Naive thymus-derived CD4-positive, alpha-beta T cell (primary cell): ENCODE measurements around the gene KLHL8. TPM values are rescaled to one million over a fixed set of nuclear protein-coding genes. Genes with fewer than 3 reads are reported as not detected.
"Not testable (repeated sequence)": the region's sequence is repeated elsewhere in the genome, so short reads cannot be mapped to it uniquely, and the experiment has no call there.

Experiments used
- ATAC-seq: fragments of 150-1000 bp; cut with Tn5 transposase; 2 replicates; pipeline ENCODE4 v1.10.0; 2021; ENCODE audit warnings: mild to moderate bottlenecking, moderate library complexity
- CTCF ChIA-PET: fragments of 350-600 bp; sonication (Branson Sonifier 250); formaldehyde crosslinking; loops from one replicate; lab custom pipeline; 2021; ENCODE audit warnings: antibody characterized with exemption; lab: Charles Lee
- POLR2A ChIA-PET: fragments of 350-600 bp; sonication (Branson Sonifier 250); formaldehyde crosslinking; loops from one replicate; lab custom pipeline; 2021; ENCODE audit warnings: antibody characterized with exemption, inconsistent platforms; lab: Charles Lee
- DNase-seq, 9 donors: peaks; one replicate each; pipeline versions ENCODE4 v3.0.0 to v3.0.0-alpha.2; 2020 to 2022; ENCODE audit warnings: mixed read lengths in 1 of 9
- H3K27ac ChIP-seq: one replicate; pipeline ENCODE4 v1.7.0; 2013; ENCODE audit warnings: mild to moderate bottlenecking, low read depth, low read length, moderate library complexity
- H3K27me3 ChIP-seq, 2 donors: one replicate each; pipeline ENCODE4 v1.7.0; 2013; ENCODE audit warnings: low read length in 2 of 2, mild to moderate bottlenecking in 2 of 2, moderate library complexity in 2 of 2; ENCODE audit not compliant: control insufficient read depth in 2 of 2, insufficient read depth in 2 of 2
- H3K36me3 ChIP-seq, 3 experiments: 1 replicate in 2 of 3; 2 replicates in 1 of 3; pipeline ENCODE4 v1.7.0; 2013; ENCODE audit warnings: low read length in 3 of 3, mild to moderate bottlenecking in 3 of 3, moderate library complexity in 1 of 3; ENCODE audit not compliant: insufficient read depth in 3 of 3, control insufficient read depth in 2 of 3
- H3K4me1 ChIP-seq, 2 donors: one replicate each; pipeline ENCODE4 v1.7.0; 2013; ENCODE audit warnings: low read length in 2 of 2, mild to moderate bottlenecking in 2 of 2, moderate library complexity in 1 of 2; ENCODE audit not compliant: control insufficient read depth in 2 of 2, insufficient read depth in 2 of 2
- H3K4me3 ChIP-seq: 2 replicates; pipeline ENCODE4 v1.7.0; 2013; ENCODE audit warnings: mild to moderate bottlenecking, low read length
- H3K9me3 ChIP-seq, 3 experiments: 1 replicate in 2 of 3; 2 replicates in 1 of 3; pipeline ENCODE4 v1.7.0; 2013; ENCODE audit warnings: low read length in 3 of 3; ENCODE audit not compliant: control insufficient read depth in 2 of 3
- H3K27ac Mint-ChIP-seq, 9 donors: one replicate each; pipeline ENCODE4 v1.8.0; 2020 to 2022; ENCODE audit warnings: mixed read lengths in 9 of 9, mild to moderate bottlenecking in 8 of 9, moderate library complexity in 5 of 9, inconsistent platforms in 2 of 9
- H3K27me3 Mint-ChIP-seq, 5 donors: one replicate each; pipeline ENCODE4 v1.8.0; 2021 to 2022; ENCODE audit warnings: mixed read lengths in 5 of 5, mild to moderate bottlenecking in 1 of 5
- H3K36me3 Mint-ChIP-seq, 5 donors: one replicate each; pipeline ENCODE4 v1.8.0; 2020 to 2022; ENCODE audit warnings: mixed read lengths in 5 of 5, mild to moderate bottlenecking in 3 of 5, inconsistent platforms in 1 of 5
- H3K4me1 Mint-ChIP-seq, 7 donors: one replicate each; pipeline ENCODE4 v1.8.0; 2020 to 2022; ENCODE audit warnings: mixed read lengths in 7 of 7, mild to moderate bottlenecking in 3 of 7, inconsistent platforms in 1 of 7
- H3K4me3 Mint-ChIP-seq, 10 donors: one replicate each; pipeline ENCODE4 v1.8.0; 2020 to 2022; ENCODE audit warnings: mild to moderate bottlenecking in 10 of 10, mixed read lengths in 10 of 10, moderate library complexity in 6 of 10, inconsistent platforms in 2 of 10
- H3K9me3 Mint-ChIP-seq, 11 donors: one replicate each; pipeline ENCODE4 v1.8.0; 2020 to 2022; ENCODE audit warnings: mixed read lengths in 11 of 11, mild to moderate bottlenecking in 4 of 11, inconsistent platforms in 1 of 11, moderate library complexity in 1 of 11
- intact Hi-C, 2 donors: fragments of 100-400 bp; cut with micrococcal nuclease; formaldehyde crosslinking; loops; one replicate each; pipeline ENCODE4 v1.15.1; 2023
- polyA plus RNA-seq, 2 donors: library from polyadenylated mRNA; unstranded; fragments of 300-500 nt; fragmentation: Illumina TruSeq; gene quantifications; one replicate each; pipeline ENCODE4 v1.2.3, GENCODE V29; 2021
- total RNA-seq, 6 experiments: library from RNA in 5 of 6; stranded (reverse) in 5 of 6; gene quantifications; 1 replicate in 5 of 6; 2 replicates in 1 of 6; pipeline ENCODE4 v1.2.3 and lab custom pipeline; 2021 to 2026

Gene KLHL8
- total and polyA plus RNA-seq, 7 experiments from 2014 or later = 9.7 to 15.7 (median 11.5) TPM

GRCh38 chr4:87153078-87153870, 67.1 kb downstream of the KLHL8 start:
- peaks cover 0 to 4% (median 0%) of the 10 kb centered on the region in 7 donors for H3K4me1 Mint-ChIP-seq
- H3K4me3 Mint-ChIP-seq = no peak overlapping the region
- POLR2A ChIA-PET = interaction anchor here (0.7 kb wide), 1 partner anchor 16 kb away, joined by 5 read pairs; no protein-coding TSS in a partner anchor
- no peak overlapping the region for H3K4me3 ChIP-seq
- H3K4me1 ChIP-seq = no peaks in the 10 kb centered on the region
- H3K27ac Mint-ChIP-seq = no peak overlapping the region
- no peaks in the 10 kb centered on the region for H3K9me3 ChIP-seq
- no peaks in the 10 kb centered on the region for H3K27me3 Mint-ChIP-seq
- no peaks in the 10 kb centered on the region for H3K36me3 Mint-ChIP-seq
- no peak overlapping the region for H3K27ac ChIP-seq
- no peaks in the 10 kb centered on the region for H3K27me3 ChIP-seq
- CTCF ChIA-PET = interaction anchor here (4.7 kb wide), 1 partner anchor 82 kb away, joined by 46 read pairs; no protein-coding TSS in a partner anchor
- H3K36me3 ChIP-seq = no peaks in the 10 kb centered on the region
- intact Hi-C loops = loop anchor here (5.0 kb wide), 2 partner anchors 69 to 694 kb away; partner anchors contain the start of gene KLHL8 (in 1 of the 2)
- no peaks in the 10 kb centered on the region for H3K9me3 Mint-ChIP-seq
- no peak for ATAC-seq
- DNase-seq = no peak

GRCh38 chr4:87152310-87153041, 67.9 kb downstream of the KLHL8 start:
- Mint-ChIP-seq H3K27me3 (no peaks in the 10 kb centered on the region), H3K4me3 (no peak overlapping the region), H3K9me3 (no peaks in the 10 kb centered on the region), H3K4me1 (peaks cover 0 to 4% (median 0%) of the 10 kb centered on the region in 7 donors), H3K27ac (no peak overlapping the region), H3K36me3 (no peaks in the 10 kb centered on the region)
- no peaks in the 10 kb centered on the region for H3K36me3 ChIP-seq
- CTCF ChIA-PET = interaction anchor here (0.6 to 4.7 kb wide), 3 partner anchors 83 to 211 kb away, joined by 4 to 46 read pairs (median 4); no protein-coding TSS in a partner anchor
- no peaks in the 10 kb centered on the region for H3K9me3 ChIP-seq
- no peaks in the 10 kb centered on the region for H3K27me3 ChIP-seq
- DNase-seq (no peak), ATAC-seq (no peak)
- H3K27ac ChIP-seq = no peak overlapping the region
- H3K4me3 ChIP-seq = no peak overlapping the region
- POLR2A ChIA-PET = no interaction called here
- H3K4me1 ChIP-seq = no peaks in the 10 kb centered on the region
- intact Hi-C loops = loop anchor here (5.0 kb wide), 2 partner anchors 70 to 695 kb away; partner anchors contain the start of gene KLHL8 (in 1 of the 2)

DNA sequence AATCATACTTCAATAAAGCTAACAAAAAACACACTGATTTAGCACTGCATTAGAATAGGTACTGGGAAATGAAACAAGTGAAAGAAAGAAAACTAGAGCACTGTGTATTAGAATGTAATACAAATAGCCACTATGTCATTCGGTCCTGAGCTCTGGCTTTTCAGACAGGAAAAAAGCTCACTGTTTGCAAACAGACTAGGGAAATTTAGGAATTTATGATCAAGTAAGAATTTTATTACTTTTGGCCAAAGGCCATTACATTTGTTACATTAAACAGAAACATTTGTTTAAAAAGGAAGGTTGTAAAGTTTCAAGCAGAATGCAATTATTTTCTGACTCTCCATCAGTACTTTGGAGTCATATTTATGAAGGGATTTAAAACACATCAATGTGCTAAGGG, 68.7 kb downstream of the KLHL8 start:
- H3K4me3 ChIP-seq = no peak overlapping the region
- no peaks in the 10 kb centered on the region for H3K4me1 ChIP-seq
- Mint-ChIP-seq H3K27ac (no peak overlapping the region), H3K4me3 (no peak overlapping the region), H3K36me3 (no peaks in the 10 kb centered on the region), H3K4me1 (peaks cover 0 to 4% (median 0%) of the 10 kb centered on the region in 7 donors), H3K9me3 (no peaks in the 10 kb centered on the region), H3K27me3 (no peaks in the 10 kb centered on the region)
- H3K36me3 ChIP-seq = no peaks in the 10 kb centered on the region
- H3K27ac ChIP-seq = no peak overlapping the region
- no peaks in the 10 kb centered on the region for H3K27me3 ChIP-seq
- ChIA-PET CTCF (interaction anchor here (0.6 to 4.7 kb wide), 4 partner anchors 84 to 212 kb away, joined by 4 to 46 read pairs (median 6); no protein-coding TSS in a partner anchor), POLR2A (no interaction called here)
- H3K9me3 ChIP-seq = no peaks in the 10 kb centered on the region
- intact Hi-C loops = loop anchor here (1.0 to 5.0 kb wide), 4 partner anchors 71 to 696 kb away; partner anchors contain the start of gene KLHL8 (in 1 of the 2)
- DNase-seq (no peak), ATAC-seq (no peak)

- intact Hi-C loops = loop anchor here (1.0 to 5.0 kb wide), 7 partner anchors 9 to 697 kb away; partner anchors contain the start of gene KLHL8 (in 2 of the 2)
- H3K4me3 Mint-ChIP-seq = no peak overlapping the region
- H3K27ac ChIP-seq = no peak overlapping the region
- peaks cover 0 to 5% (median 0%) of the 10 kb centered on the region in 5 donors for H3K36me3 Mint-ChIP-seq
- ATAC-seq (peak; percentile 85), DNase-seq (peak in 8 of 9 donors; percentile 32 to 71 (median 55))
- H3K9me3 ChIP-seq = no peaks in the 10 kb centered on the region
- no peak overlapping the region for H3K4me3 ChIP-seq
- ChIA-PET POLR2A (no interaction called here), CTCF (interaction anchor here (0.6 to 4.7 kb wide), 12 partner anchors 16 to 1425 kb away, joined by 3 to 46 read pairs (median 3); partner anchors contain the start of gene KLHL8)
- no peaks in the 10 kb centered on the region for H3K9me3 Mint-ChIP-seq
- H3K27me3 ChIP-seq = no peaks in the 10 kb centered on the region
- H3K27ac Mint-ChIP-seq = no peak overlapping the region
- no peaks in the 10 kb centered on the region for H3K27me3 Mint-ChIP-seq
- H3K36me3 ChIP-seq = no peaks in the 10 kb centered on the region
- H3K4me1 ChIP-seq = no peaks in the 10 kb centered on the region
- peaks cover 0 to 4% (median 0%) of the 10 kb centered on the region in 7 donors for H3K4me1 Mint-ChIP-seq
Measured at GRCh38 chr4:87150498-87151261, 69.7 kb downstream of the KLHL8 start.

- peaks cover 0 to 7% (median 0%) of the 10 kb centered on the region in 7 donors for H3K4me1 Mint-ChIP-seq
- Histone ChIP-seq H3K4me1 (no peaks in the 10 kb centered on the region), H3K36me3 (no peaks in the 10 kb centered on the region), H3K27ac (no peak overlapping the region), H3K9me3 (no peaks in the 10 kb centered on the region), H3K27me3 (no peaks in the 10 kb centered on the region), H3K4me3 (no peak overlapping the region)
- intact Hi-C loops = no loop called here
- H3K27ac Mint-ChIP-seq = peak overlapping the region in 1 of 9 donors; percentile 71
- H3K36me3 Mint-ChIP-seq = peaks cover 0 to 24% (median 5%) of the 10 kb centered on the region in 5 donors
- CTCF ChIA-PET = interaction anchor here (1.7 kb wide), 1 partner anchor 87 kb away, joined by 6 read pairs; no protein-coding TSS in a partner anchor
- POLR2A ChIA-PET = no interaction called here
- DNase-seq (no peak), ATAC-seq (no peak)
- H3K9me3 Mint-ChIP-seq = no peaks in the 10 kb centered on the region
- no peak overlapping the region for H3K4me3 Mint-ChIP-seq
- H3K27me3 Mint-ChIP-seq = no peaks in the 10 kb centered on the region
Measured at GRCh38 chr4:87147116-87147515, 73.3 kb downstream of the KLHL8 start.

GRCh38 chr4:87145934-87146333, 74.5 kb downstream of the KLHL8 start:
- H3K27me3 Mint-ChIP-seq, H3K4me3 Mint-ChIP-seq, H3K27ac ChIP-seq, H3K36me3 ChIP-seq, H3K9me3 ChIP-seq, H3K4me3 ChIP-seq, H3K4me1 Mint-ChIP-seq, DNase-seq, intact Hi-C loops, H3K4me1 ChIP-seq, ATAC-seq, H3K9me3 Mint-ChIP-seq, H3K27me3 ChIP-seq: not testable (repeated sequence)
- POLR2A ChIA-PET = interaction anchor here (0.6 kb wide), 1 partner anchor 12 kb away, joined by 4 read pairs; no protein-coding TSS in a partner anchor
- Mint-ChIP-seq H3K27ac (peak overlapping the region in 1 of 9 donors; percentile 49), H3K36me3 (peaks cover 4 to 30% (median 12%) of the 10 kb centered on the region in 5 donors)
- CTCF ChIA-PET = interaction anchor here (0.7 to 0.8 kb wide), 2 partner anchors 14 to 57 kb away, joined by 3 read pairs; no protein-coding TSS in a partner anchor
